DOHH2 (cell line): ENCODE data around the gene FAM131A.

ENCODE experiments used
- H3F3A ChIP-seq: fragments of 200-600 bp; sonication (generic), shearing (Covaris generic); 2 replicates; pipeline ENCODE4 v1.6.0; 2016; ENCODE audit warnings: antibody characterized with exemption, mild to moderate bottlenecking; ENCODE audit not compliant: control insufficient read depth, insufficient read depth
- H3K27ac ChIP-seq: fragments of 200-600 bp; sonication (generic); 2 replicates; pipeline ENCODE4 v1.5.1; 2014; ENCODE audit warnings: low read depth, mild to moderate bottlenecking, low read length, moderate library complexity
- H3K27me3 ChIP-seq: fragments of 200-600 bp; sonication (generic); 2 replicates; pipeline ENCODE4 v1.6.1; 2014; ENCODE audit warnings: mild to moderate bottlenecking, low read length, mixed read lengths; ENCODE audit not compliant: control insufficient read depth
- H3K36me3 ChIP-seq: fragments of 200-600 bp; sonication (generic); 2 replicates; pipeline ENCODE4 v1.6.1; 2014; ENCODE audit warnings: mild to moderate bottlenecking, low read length, moderate library complexity, mixed read lengths; ENCODE audit not compliant: control insufficient read depth
- H3K4me1 ChIP-seq: fragments of 200-600 bp; sonication (generic); 2 replicates; pipeline ENCODE4 v1.6.1; 2014; ENCODE audit warnings: mild to moderate bottlenecking, low read length, mixed read lengths; ENCODE audit not compliant: control insufficient read depth
- H3K4me2 ChIP-seq: fragments of 200-600 bp; sonication (generic); 2 replicates; pipeline ENCODE4 v1.6.0; 2014; ENCODE audit warnings: mild to moderate bottlenecking, low read length, moderate library complexity
- H3K4me3 ChIP-seq: fragments of 200-600 bp; sonication (generic); 2 replicates; pipeline ENCODE4 v1.5.1; 2014; ENCODE audit warnings: mild to moderate bottlenecking, low read length, mixed read lengths
- H3K79me2 ChIP-seq: fragments of 200-600 bp; sonication (generic); 2 replicates; pipeline ENCODE4 v1.6.1; 2014; ENCODE audit warnings: mild to moderate bottlenecking, low read length, mixed read lengths; ENCODE audit not compliant: control insufficient read depth
- H3K9me2 ChIP-seq: fragments of 200-600 bp; sonication (generic); replicated peaks from 2 replicates; pipeline ENCODE4 v1.6.1; 2014; ENCODE audit warnings: mild to moderate bottlenecking, low read length, mixed read lengths; ENCODE audit not compliant: control insufficient read depth
- H3K9me3 ChIP-seq: fragments of 200-600 bp; sonication (generic); 2 replicates; pipeline ENCODE4 v1.6.1; 2014; ENCODE audit warnings: antibody characterized with exemption, low read length, mixed read lengths; ENCODE audit not compliant: control insufficient read depth, insufficient read depth
- H4K20me1 ChIP-seq: fragments of 200-600 bp; sonication (generic); 2 replicates; pipeline ENCODE4 v1.6.0; 2014; ENCODE audit warnings: low read depth, mild to moderate bottlenecking, antibody characterized with exemption, low read length, moderate library complexity; ENCODE audit not compliant: control insufficient read depth, insufficient read depth
- CTCF ChIP-seq: fragments of 200-600 bp; sonication (generic); IDR thresholded peaks from one replicate; pipeline ENCODE4 v1.5.1; 2014; ENCODE audit warnings: antibody characterized with exemption, mild to moderate bottlenecking, low read depth, low read length; ENCODE audit not compliant: poor library complexity, severe bottlenecking
- EZH2phosphoT487 ChIP-seq: fragments of 200-600 bp; sonication (generic); IDR thresholded peaks from 2 replicates; pipeline ENCODE4 v1.6.1; 2017; ENCODE audit warnings: borderline replicate concordance, mild to moderate bottlenecking, antibody characterized with exemption, low read length, moderate library complexity, mixed read lengths

Gene FAM131A

GRCh38 chr3:184316792-184317191 is 20.6 kb upstream of the FAM131A start:
- no peaks in the 10 kb centered on the region for H3K27me3 ChIP-seq
- peaks cover 71% of the 10 kb centered on the region for H3K79me2 ChIP-seq
- H3K9me2 ChIP-seq = no peaks in the 10 kb centered on the region
- H3F3A ChIP-seq = peaks cover 1% of the 10 kb centered on the region
- TF ChIP-seq EZH2phosphoT487 (no peak), CTCF (no peak)
- H3K9me3 ChIP-seq = no peaks in the 10 kb centered on the region
- peak overlapping the region; percentile 77 for H3K4me2 ChIP-seq
- peak overlapping the region; percentile 79 for H3K4me3 ChIP-seq
- H4K20me1 ChIP-seq = peaks cover 47% of the 10 kb centered on the region
- no peak overlapping the region for H3K27ac ChIP-seq
- peaks cover 30% of the 10 kb centered on the region for H3K4me1 ChIP-seq
- peaks cover 69% of the 10 kb centered on the region for H3K36me3 ChIP-seq

- H3K27me3 ChIP-seq = no peaks in the 10 kb centered on the region
- peaks cover 30% of the 10 kb centered on the region for H3K4me1 ChIP-seq
- H4K20me1 ChIP-seq = peaks cover 47% of the 10 kb centered on the region
- H3K9me3 ChIP-seq = no peaks in the 10 kb centered on the region
- peaks cover 73% of the 10 kb centered on the region for H3K79me2 ChIP-seq
- peak overlapping the region; percentile 79; the same call in 1 of the 2 replicates for H3K4me3 ChIP-seq
- H3K9me2 ChIP-seq = no peaks in the 10 kb centered on the region
- no peak for TF ChIP-seq EZH2phosphoT487
- no peak for TF ChIP-seq CTCF
- peak overlapping the region; percentile 77 for H3K4me2 ChIP-seq
- no peak overlapping the region for H3K27ac ChIP-seq
- peaks cover 73% of the 10 kb centered on the region for H3K36me3 ChIP-seq
- no peaks in the 10 kb centered on the region; the same call in 1 of the 2 replicates for H3F3A ChIP-seq
These were observed 20.2 kb upstream of the FAM131A start for GRCh38 chr3:184317201-184317600.

- Histone ChIP-seq H3K27me3 (no peaks in the 10 kb centered on the region), H3K79me2 (peaks cover 83% of the 10 kb centered on the region), H3K36me3 (peaks cover 99% of the 10 kb centered on the region), H3K4me2 (no peak overlapping the region), H3K27ac (no peak overlapping the region), H3K9me2 (no peaks in the 10 kb centered on the region), H3K4me1 (peaks cover 23% of the 10 kb centered on the region), H3F3A (no peaks in the 10 kb centered on the region; the same call in 1 of the 2 replicates), H3K9me3 (no peaks in the 10 kb centered on the region), H4K20me1 (peaks cover 50% of the 10 kb centered on the region), H3K4me3 (no peak overlapping the region)
- TF ChIP-seq EZH2phosphoT487 (no peak), CTCF (no peak)
These were observed 17.3 kb upstream of the FAM131A start for GRCh38 chr3:184320104-184320445.

GRCh38 chr3:184321666-184322065 is 15.7 kb upstream of the FAM131A start:
- Histone ChIP-seq H3K9me2 (no peaks in the 10 kb centered on the region), H3K79me2 (peaks cover 77% of the 10 kb centered on the region), H4K20me1 (peaks cover 43% of the 10 kb centered on the region), H3K27ac (no peak overlapping the region), H3K4me1 (peaks cover 15% of the 10 kb centered on the region), H3K4me3 (no peak overlapping the region), H3K4me2 (no peak overlapping the region), H3F3A (no peaks in the 10 kb centered on the region; the same call in 1 of the 2 replicates), H3K9me3 (no peaks in the 10 kb centered on the region), H3K27me3 (no peaks in the 10 kb centered on the region), H3K36me3 (peaks cover 99% of the 10 kb centered on the region)
- TF ChIP-seq CTCF (no peak), EZH2phosphoT487 (no peak)
